Keratinocyte (primary cell): ENCODE results near the gene CDK14.

Source experiments
- CTCF ChIP-seq, 3 experiments: IDR thresholded peaks in 1 of 3; conservative IDR thresholded peaks in 1 of 3; optimal IDR thresholded peaks in 1 of 3; 2 replicates in 2 of 3; 3 replicates in 1 of 3; pipeline versions ENCODE3 to v1.5.1; 2011; ENCODE audit warnings: low read length in 3 of 3, mild to moderate bottlenecking in 3 of 3, moderate library complexity in 2 of 3, control low read depth in 1 of 3, inconsistent platforms in 1 of 3; ENCODE audit not compliant: insufficient read depth in 2 of 3; ENCODE audit errors: extremely low read depth in 1 of 3
- EZH2 ChIP-seq: IDR thresholded peaks from one replicate; pipeline ENCODE4 v1.6.1; 2012; ENCODE audit warnings: inconsistent platforms, mild to moderate bottlenecking, low read length, moderate library complexity

- no peak for TF ChIP-seq CTCF (optimal IDR thresholded peaks at IDR 0.05 in 1 of 3, IDR thresholded peaks at IDR 0.05 in 1 of 3, conservative IDR thresholded peaks at IDR 0.05 in 1 of 3; ENCODE audit: extremely low read depth in 1 of 3, insufficient read depth in 2 of 3, low read length in 3 of 3)
- no peak for TF ChIP-seq EZH2
Observed at GRCh38 chr7:91194841-91195240, 598.7 kb downstream of the CDK14 start.
